BJ (cell line): ENCODE results near the gene ATXN1. TPM values are rescaled to one million over a fixed set of nuclear protein-coding genes. Genes with fewer than 3 reads are reported as not detected.
A peak's percentile ranks its signal among the peaks of the same experiment; 100 is the strongest.

ENCODE experiments used
- CTCF ChIA-PET: fragments of 350-600 bp; formaldehyde crosslinking; extraction: SDS; loops from one replicate; lab custom pipeline; 2021; ENCODE audit warnings: antibody characterized with exemption, inconsistent platforms; lab: Yijun Ruan, JAX
- POLR2A ChIA-PET: fragments of 300-600 bp; sonication (Branson Sonifier 250); formaldehyde crosslinking; extraction: SDS; loops from one replicate; lab custom pipeline; 2021; ENCODE audit warnings: antibody characterized with exemption; lab: Charles Lee
- DNase-seq: peaks from one replicate; pipeline ENCODE4 v3.0.0-alpha.2; 2011; ENCODE audit warnings: low read depth
- H3K27me3 ChIP-seq: 2 replicates; pipeline ENCODE4 v1.6.0; 2011; ENCODE audit warnings: low read length; ENCODE audit not compliant: control insufficient read depth, insufficient read depth
- H3K36me3 ChIP-seq: 2 replicates; pipeline ENCODE4 v1.5.1; 2011; ENCODE audit warnings: low read length; ENCODE audit not compliant: control insufficient read depth, insufficient read depth
- H3K4me3 ChIP-seq: 2 replicates; pipeline ENCODE4 v1.5.1; 2011; ENCODE audit warnings: low read depth, mild to moderate bottlenecking, control low read depth, low read length
- CTCF ChIP-seq: IDR thresholded peaks from 2 replicates; pipeline ENCODE4 v1.5.1; 2011; ENCODE audit warnings: low read depth, mild to moderate bottlenecking, control low read depth, inconsistent platforms, low read length, moderate library complexity; ENCODE audit not compliant: insufficient read depth
- polyA plus RNA-seq: library from polyadenylated mRNA; depleted of rRNA; stranded (reverse); fragments of >200 nt; gene quantifications from 2 replicates; pipeline ENCODE4 v1.2.3, GENCODE V29; 2011

The ATXN1 gene
- polyA plus RNA-seq, 1 experiment, result 60.2 TPM

- no peaks in the 10 kb centered on the region for H3K36me3 ChIP-seq
- H3K4me3 ChIP-seq, result no peak overlapping the region
- ChIA-PET POLR2A (interaction anchor here (0.6 kb wide), 1 partner anchor 345 kb away, joined by 4 read pairs; no protein-coding TSS in a partner anchor), CTCF (interaction anchor here (1.7 to 6.2 kb wide), 3 partner anchors 200 to 480 kb away, joined by 5 to 92 read pairs (median 76); no protein-coding TSS in a partner anchor)
- TF ChIP-seq CTCF, result no peak
- DNase-seq, result peak; percentile 97
- H3K27me3 ChIP-seq, result no peaks in the 10 kb centered on the region
Observed at GRCh38 chr6:16766043-16766536, 4.8 kb upstream of the ATXN1 start.

GRCh38 chr6:16765235-16765634, 4.0 kb upstream of the ATXN1 start:
- DNase-seq, result no peak
- Histone ChIP-seq H3K4me3 (no peak overlapping the region), H3K27me3 (no peaks in the 10 kb centered on the region), H3K36me3 (no peaks in the 10 kb centered on the region)
- ChIA-PET CTCF (interaction anchor here (0.7 to 6.2 kb wide), 13 partner anchors 15 to 479 kb away, joined by 3 to 92 read pairs (median 3); no protein-coding TSS in a partner anchor), POLR2A (no interaction called here)
- no peak for TF ChIP-seq CTCF

GRCh38 chr6:16764188-16764950, 3.1 kb upstream of the ATXN1 start:
- ChIA-PET POLR2A (no interaction called here), CTCF (interaction anchor here (0.7 to 6.2 kb wide), 42 partner anchors 15 to 479 kb away, joined by 3 to 92 read pairs (median 4); no protein-coding TSS in a partner anchor)
- no peaks in the 10 kb centered on the region for H3K27me3 ChIP-seq
- TF ChIP-seq CTCF, result peak; percentile 49
- no peak for DNase-seq
- no peaks in the 10 kb centered on the region for H3K36me3 ChIP-seq
- H3K4me3 ChIP-seq, result peak overlapping the region; percentile 88

GRCh38 chr6:16762550-16763477, 1.6 kb upstream of the ATXN1 start:
- H3K27me3 ChIP-seq, result no peaks in the 10 kb centered on the region
- peak; percentile 82 for DNase-seq
- peak; percentile 89 for TF ChIP-seq CTCF
- no peaks in the 10 kb centered on the region for H3K36me3 ChIP-seq
- H3K4me3 ChIP-seq, result peak overlapping the region; percentile 88
- CTCF ChIA-PET, result interaction anchor here (0.6 to 6.2 kb wide), 69 partner anchors 8 to 477 kb away, joined by 3 to 92 read pairs (median 4); no protein-coding TSS in a partner anchor
- POLR2A ChIA-PET, result interaction anchor here (0.7 kb wide), 1 partner anchor 165 kb away, joined by 3 read pairs; no protein-coding TSS in a partner anchor
